Stimulated activated CD4-positive, alpha-beta T cell treated with anti-CD3 and anti-CD28 coated beads, Interleukin-2, amount 100 ng/mL, for 4 hours (primary cell): ENCODE data around the gene KYAT1.

ENCODE experiments used
- DNase-seq: peaks from one replicate; pipeline ENCODE4 v3.0.0-alpha.2; 2020; ENCODE audit warnings: low read depth

KYAT1 gene

DNA sequence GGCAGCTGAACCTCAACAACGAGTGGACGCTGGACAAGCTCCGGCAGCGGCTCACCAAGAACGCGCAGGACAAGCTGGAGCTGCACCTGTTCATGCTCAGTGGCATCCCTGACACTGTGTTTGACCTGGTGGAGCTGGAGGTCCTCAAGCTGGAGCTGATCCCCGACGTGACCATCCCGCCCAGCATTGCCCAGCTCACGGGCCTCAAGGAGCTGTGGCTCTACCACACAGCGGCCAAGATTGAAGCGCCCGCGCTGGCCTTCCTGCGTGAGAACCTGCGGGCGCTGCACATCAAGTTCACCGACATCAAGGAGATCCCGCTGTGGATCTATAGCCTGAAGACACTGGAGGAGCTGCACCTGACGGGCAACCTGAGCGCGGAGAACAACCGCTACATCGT is 26.6 kb upstream of the KYAT1 start:
- DNase-seq = no peak

DNA sequence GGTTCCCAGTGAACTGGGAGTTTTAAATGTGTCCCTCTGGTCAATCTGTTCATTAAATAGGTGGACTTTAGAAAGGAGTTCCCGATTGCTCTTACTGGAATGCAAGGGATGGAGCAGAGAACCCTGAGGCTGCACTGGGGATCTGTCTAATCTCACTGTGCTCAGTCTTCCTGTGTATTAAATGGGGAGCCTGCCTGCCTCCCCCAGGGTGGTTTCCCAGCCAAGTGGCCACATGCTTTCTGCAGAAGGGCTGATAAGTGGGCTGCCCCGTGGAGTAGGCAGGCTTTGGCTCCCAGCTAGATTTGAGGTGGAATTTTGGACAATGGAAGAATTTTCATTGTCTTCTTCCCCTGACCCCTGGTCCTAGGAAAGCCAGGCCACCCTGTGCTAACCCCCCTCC is 25.0 kb upstream of the KYAT1 start:
- DNase-seq = no peak

DNA sequence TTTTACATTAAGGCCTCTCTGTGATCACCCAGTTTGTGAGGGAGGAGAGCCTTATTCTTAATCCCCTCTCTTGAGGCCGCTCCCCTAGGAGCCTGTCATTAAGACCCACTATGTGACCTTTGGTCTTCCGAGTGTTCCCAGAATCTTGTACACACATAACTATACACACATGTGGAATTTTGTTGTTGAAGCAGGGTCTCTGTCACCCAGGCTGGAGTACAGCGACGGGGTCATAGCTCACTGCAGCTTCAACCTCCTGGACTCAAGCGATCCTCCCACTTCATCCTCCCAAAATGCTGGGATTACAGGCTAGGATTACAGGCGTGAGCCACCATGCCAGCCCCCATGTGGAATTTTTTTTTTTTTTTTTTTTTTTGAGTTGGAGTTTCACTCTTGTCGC is 24.2 kb upstream of the KYAT1 start:
- no peak for DNase-seq

DNA sequence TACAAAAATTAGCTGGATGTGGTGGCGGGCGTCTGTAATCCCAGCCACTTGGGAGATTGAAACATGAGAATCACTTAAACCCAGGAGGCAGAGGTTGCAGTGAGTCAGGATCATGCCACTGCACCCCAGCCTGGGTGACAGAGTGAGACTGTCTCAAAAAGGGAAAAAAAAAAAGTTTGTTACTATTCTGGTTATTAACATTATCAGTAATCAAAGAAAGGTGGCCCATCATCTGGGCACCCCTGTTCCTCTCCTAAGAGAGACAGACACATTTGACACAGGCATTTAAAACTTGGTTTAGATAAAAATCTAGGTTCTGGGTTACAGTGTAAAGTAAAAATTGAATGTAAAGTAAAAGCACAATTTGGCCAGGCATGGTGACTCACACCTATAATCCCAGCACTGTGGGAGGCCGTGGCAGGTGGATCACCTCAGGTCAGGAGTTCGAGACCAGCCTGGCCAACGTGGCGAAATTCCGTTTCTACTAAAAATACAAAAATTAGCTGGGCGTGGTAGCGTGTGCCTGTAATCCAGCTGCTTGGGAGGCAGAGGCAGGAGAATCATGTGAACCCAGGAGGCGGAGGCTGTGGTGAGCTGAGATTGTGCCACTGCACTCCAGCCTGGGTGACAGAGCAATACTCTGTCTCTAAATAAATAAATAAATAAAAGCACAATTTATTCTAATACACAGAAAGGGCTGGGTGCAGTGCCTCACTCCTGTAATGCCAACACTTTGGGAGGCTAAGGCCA is 22.3 kb upstream of the KYAT1 start:
- no peak for DNase-seq

DNA sequence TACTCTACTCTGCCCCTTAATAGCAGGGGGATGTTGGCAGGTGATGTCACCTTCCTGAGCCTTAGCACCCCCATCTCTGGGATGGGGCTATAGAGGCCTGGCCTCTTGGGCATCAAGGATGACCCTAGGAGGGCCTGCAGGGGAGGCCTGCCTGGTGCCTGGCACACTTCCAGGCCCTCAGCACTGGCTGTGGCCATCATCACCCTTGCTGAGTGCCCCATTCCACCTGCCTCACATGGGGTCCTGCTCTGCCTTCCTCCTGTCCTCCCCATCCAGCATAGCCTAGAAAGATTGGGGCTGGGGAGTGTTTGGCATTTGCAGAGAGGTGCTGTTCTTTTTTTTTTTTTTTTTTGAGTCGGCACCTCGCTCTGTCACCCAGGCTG is 21.3 kb upstream of the KYAT1 start:
- DNase-seq = no peak

DNA sequence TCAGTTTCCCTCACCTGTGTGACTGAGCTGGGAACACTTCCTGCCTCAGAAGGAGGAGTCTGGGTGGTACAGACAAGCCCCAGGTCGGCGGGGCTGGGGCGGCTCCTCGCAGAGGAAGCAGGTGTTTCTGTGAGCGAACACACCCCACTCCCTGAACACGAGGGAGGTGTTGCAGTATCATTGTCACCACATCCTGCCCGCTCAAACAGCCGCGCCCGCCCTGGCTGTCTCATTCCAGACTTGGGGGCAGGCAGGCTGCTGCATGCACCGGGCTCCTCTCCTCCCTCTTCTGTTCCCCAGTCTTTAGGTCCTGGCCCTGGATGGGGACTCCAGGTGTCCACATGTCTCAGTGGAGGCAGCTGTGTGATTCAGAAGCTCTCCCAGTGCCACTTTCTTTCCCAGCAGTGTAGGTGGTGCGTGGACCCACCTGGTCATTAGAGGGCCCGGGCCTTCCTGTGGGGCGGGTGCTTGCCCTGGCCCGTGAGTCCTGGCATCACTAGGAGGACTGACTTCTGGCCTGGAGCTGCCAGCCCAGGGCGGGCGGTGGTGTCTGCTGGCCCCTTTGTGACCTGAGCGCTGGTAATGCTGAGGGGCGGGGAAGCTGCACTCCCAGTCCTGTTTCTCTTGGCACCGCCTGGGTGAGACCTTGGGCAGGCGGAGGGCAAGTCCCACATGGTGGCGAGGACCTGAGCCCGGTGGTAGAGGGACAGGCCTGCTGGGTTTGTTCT is 20.8 kb upstream of the KYAT1 start:
- peak; percentile 81 for DNase-seq

DNA sequence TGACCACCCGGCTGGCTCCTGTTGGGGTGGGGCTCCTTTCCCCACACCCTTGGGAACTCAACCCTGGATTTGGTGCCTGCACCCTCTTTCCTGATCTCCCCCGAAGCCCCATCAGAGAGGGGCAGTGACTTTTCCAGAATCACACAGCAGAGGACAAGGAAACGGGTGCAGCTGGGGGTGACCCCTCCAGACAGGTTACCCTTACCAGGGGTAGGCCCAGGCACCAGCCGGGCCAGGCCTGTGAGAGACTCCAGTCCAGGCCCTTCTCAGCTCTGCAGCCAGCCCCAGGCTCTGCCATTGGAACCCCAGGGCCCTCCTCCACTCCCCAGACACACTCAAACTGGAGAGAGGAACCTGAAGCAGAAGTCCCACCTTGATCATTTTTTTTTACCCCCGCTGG is 20.1 kb upstream of the KYAT1 start:
- DNase-seq = no peak

DNA sequence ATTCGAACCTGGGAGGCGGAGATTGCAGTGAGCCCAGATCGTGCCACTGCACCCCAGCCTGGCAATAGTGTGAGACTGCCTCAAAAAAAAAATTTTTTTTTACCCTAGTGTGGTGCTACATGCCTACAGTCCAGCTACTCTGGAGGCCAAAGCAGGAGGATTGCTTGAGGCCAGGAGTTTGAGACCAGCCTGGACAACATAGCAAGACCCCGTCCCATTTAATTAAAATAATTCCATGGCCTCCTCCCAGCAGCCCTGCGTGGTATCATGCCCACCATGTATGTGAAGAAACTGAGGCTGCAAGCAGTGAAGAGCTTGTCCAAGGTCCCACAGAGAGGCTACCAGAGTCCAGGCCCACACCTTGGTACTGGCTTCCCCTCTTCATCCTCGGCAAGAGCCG is 19.6 kb upstream of the KYAT1 start:
- no peak for DNase-seq

DNA sequence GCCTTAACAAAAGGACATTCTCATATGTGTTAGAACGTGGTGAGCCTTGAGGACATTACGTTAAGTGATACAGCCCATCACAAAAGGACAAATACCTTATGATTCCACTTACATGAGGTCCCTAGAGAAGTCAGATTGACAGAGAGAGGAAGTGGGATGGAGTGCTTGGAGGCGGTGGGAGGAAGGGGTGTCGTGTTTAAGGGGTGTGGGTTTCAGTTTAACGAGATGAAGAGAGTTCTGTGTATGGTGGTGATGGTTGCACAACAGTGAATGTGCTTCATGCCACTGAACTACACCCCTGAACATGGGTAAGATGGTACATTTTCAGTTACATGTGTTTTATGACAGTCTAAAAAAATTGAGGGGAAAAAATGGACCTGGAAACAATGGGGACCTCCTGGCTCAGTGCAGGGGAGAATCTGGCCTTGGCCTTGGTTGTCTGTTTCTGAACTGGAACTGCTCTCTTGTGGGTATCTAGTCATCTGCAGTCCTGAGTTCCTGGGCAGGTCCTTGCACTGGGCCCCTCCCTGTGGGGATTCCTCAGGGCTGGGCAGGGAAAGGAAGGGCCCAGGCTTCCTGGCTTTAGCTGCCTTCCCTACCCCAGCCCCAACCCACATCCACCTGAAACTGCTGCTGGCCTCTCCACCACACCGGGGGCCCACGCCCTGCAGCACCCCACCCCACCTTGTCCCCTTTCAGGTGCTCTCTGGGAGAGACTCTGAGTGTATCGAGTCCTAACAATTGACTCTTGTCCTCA is 18.0 kb upstream of the KYAT1 start:
- DNase-seq = no peak

DNA sequence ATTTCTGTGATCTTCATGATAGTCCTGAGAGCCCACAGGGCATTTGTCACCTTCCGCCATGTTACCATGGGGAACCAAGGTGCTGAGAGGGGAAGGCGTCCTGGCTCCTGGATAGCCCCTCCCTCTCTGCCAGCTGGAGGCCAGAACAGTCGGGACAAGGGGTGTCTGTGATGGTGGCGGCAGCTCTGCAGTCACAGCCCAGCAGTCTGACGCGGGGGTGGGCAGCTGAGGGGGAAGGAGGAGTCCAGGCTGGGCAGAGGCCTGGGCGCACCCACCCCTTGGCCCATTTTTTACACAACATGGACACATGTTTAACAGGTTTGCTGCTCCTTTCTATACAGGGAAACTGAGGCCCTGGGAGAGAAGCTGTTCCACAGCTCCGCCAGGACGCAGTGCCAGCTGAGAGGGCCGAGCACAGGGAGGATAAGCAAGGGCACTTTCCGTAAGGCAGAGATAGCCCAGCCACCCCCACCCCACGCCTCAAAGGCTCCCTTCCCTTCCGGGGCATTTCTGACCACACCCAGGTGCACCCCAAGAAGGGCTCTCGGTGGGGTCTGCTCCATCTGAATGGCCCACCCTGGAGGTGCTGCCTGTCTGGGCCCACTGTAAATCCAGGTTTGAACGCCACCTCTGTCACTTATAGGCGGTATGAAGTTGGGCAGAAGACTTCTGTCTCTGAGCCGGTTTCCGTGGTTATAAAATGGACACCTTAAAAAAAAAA is 17.3 kb upstream of the KYAT1 start:
- DNase-seq = no peak

DNA sequence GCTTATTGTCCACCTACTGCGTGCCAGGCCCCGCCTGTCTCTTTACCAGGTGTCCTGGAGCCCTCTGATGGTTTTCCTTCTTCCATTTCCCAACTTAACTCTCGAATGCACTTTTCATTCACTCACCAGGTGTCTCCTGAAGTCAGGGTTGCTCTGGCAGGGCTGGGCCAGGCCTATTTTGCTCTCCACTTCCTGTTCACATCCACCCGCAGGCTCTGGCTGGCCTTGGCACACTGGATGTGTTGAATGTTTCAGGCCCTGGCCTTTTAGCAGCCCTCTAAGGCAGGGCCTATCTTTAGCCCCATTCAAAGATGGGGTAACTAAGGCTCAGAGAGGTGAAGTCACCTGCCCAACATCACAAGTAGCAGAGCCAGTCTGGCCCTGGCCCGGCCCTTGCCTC is 16.6 kb upstream of the KYAT1 start:
- DNase-seq = no peak

DNA sequence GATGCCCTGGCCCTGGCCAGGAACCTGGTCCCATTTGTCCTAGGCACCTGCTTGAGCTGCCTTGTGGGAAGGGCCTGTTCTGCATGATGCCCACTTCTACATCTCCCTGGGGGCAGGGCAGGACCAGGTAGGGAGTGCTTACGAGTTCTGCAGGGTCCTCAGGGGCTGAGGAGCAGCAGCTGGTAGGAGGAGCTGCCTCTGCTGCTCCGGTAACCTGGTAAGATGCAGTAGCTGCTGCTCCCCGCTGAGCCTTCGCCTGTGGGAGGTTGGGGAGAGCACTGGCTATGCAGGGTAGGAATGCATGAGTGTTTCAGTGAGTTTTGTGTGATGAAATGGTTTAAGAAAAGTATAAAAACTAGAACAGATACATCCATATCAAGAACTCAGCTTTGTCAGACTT is 13.8 kb upstream of the KYAT1 start:
- DNase-seq = no peak

DNA sequence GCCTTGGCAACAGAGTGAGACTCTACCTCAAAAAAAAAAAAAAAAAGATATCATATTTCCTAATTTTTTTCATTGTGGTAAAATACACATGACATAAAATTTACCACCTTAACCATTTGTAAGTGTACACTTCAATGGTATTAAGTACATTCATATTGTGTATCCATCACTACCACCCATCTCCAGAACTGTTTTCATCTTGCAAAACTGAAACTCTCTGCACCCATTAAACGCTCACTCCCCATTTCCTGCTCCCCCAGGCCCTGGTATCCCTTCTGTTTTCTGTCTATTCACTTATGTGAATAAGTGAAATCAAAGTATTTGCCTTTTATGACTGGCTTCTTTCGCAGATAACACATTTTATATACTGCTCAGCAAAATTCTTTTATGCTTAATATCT is 13.0 kb upstream of the KYAT1 start:
- DNase-seq = no peak

DNA sequence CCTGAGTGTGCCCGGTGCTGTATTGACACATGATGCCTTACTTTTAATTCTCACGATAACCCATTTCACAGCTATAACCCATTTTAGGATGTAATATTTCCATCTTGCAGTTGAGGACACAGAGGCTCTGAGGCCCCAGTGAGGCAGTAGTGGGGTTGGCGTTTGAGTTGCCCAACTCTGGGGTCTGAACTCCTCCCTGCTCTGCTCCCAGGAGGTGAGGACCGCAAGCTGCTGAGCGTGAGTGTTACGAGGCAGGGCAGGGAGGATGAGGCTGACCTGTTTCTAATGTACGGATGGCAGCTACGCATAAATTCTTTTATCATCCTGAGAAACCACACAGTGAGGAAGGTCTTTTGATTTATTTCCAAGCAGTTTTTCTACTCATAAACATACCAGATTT is 11.6 kb upstream of the KYAT1 start:
- DNase-seq = no peak

DNA sequence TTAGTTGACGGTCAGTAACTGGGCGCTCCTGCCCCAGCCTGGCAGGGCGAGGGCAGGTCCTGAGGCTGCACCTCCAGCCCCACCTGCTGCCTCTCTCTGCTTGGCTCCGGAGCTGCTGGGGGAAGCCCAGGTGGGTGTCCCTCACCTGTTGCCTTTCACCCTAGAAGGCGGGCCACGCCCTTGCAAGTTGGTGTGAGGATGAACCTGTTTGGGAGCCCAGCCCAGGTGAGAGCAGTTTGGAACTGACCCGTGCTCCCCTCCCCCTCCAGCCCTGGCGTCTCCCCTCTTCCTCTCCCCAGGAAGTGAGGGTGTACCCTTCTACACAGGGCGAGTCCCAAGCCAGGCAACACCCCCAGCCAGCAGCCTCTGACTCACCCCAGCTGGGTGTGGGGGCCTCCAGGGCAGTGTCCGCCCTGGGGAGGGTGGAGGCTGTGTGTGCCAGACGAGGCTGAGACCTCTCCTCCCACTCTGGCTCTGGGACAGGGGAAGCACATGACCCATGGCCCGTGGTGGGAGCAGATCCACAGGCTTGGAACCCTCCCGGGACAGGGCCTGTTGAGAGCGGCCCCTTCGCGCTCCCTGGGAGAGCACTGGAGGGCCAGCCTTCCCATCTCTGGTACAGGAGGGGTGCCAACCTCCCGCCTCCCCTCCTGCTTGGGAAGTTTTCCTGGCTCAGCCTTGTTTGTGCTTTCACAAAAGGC is 10.6 kb upstream of the KYAT1 start:
- no peak for DNase-seq

DNA sequence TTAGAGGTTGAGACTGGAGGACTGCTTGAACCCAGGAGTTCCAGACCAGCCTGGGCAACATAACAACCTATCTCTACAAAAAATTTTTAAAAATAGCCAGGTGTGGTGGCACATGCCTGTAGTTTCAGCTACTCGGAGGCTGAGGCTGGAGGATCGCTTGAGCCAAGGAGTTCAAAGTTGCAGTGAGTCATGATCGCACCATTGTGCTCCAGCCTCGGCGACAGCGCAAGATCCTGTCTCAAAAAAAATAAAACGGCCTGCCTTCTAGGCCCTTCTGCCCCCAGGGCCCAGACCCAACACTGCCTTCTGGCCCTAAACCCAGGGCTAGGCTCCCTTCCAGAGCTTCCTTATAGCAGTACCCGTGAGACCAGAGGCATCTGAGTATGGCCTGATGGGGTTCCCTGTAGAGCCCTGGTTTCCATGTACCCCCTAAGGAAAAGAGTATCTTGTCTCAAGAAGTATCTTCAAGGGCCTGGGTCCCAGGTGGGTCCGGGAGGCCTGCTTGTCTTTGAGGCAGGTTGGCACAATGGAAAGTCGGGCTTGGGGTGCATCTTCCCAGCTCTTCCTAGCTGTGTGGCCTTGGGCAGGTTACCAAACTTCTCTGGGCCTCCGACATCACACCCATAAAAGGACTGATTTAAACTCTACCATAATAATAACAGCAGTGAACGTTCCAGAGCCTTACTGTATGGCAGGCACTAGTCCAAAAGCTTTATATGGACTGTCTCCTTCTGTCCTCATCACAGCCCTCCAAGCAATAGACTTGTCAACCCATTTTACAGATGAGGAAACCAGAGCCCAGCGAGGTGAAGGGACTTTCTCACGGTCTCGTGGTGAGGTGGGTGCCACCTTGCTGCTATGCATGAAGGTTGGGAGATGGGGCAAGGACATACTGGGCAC is 9.8 kb upstream of the KYAT1 start:
- no peak for DNase-seq

DNA sequence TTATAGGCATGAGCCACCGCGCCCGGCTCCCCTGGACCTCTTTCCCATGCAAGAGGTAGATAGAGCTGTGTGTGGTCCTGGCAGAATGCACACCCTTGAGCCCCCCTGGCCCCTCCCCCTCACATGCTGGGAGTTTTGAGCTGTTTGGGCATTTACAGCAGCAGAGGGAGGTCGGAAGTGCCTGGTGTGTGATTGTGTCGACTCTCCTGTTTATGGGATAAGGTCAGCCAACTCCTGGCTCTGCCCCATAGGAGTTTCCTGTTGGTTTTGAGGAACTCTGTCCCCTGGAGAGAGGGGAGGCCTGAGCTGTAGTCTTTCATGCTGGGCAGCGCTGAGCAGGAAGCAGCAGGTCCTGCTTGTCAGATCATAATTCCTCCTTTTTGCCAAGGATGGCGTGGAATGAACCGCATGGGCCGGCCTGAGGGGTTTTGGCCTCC is 6.2 kb upstream of the KYAT1 start:
- DNase-seq = no peak

DNA sequence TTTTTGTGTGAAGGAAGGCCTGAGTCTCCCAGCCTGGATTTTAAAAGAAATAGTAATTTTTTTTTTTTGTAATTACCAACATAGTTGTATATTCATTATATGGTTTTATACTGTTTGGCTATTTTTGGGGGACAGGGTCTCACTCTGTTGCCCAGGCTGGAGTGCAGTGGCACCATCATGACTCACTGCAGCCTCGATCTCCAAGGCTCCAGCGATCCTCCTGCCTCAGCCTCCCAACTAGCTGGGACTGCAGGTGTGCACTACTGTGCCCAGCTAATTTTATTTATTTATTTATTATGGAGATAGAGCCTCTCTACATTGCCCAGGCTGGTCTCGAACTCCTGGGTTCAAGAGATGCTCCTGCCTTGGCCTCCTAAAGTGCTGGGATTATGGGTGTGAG is 5.3 kb upstream of the KYAT1 start:
- no peak for DNase-seq

DNA sequence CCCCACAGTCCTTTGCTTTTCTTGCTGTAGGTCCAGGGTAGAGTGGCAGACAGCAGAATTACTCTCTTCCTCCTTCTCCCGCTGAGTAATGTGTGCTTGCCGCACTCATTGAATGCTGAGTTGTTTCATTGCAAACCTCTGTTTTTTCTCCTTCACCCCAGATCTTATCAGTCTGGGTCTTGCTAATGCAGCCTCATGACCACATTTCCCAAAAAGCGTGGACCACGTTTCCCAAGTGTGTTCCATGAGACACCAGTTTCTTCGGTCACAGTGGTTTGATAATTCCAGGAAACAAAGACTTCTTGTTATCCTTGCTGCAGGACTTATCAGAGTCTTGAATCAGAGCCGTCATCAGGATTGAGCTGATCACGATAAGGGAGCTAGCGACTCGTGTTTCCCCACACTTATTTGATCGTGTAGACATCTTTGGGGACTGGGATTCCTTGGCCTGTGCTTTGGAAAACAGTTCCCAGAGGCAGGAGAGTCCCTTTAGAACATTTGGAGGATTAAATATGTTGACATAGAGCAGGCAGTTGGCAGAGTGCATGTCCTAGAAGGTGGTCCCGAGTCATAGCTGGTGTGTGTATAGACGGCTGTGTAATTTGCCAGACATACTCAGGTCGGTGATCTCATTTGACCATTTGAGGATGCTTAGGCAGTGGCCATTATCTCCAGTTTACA is 4.6 kb upstream of the KYAT1 start:
- no peak for DNase-seq

DNA sequence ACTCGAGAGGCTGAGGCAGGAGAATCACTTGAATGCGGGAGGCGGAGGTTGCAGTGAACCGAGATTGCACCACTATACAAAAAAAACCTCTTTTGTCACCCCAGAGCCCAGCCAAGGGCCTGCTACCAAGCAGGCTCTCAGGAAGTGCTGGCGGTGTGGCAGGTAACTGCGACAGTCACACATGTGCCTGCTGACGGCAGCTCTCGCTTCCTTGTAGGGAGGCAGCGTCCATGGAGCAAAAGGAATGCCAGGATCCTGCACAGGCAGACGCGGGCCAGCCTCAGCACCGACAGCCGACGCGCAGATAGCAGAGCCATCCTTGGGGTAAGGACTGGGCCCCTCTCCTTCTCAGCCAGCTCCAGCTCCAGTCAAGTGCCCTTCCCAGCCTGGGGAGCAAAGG is 4.0 kb upstream of the KYAT1 start:
- no peak for DNase-seq
